SH-SY5Y (cell line): Measurements from ENCODE around the gene TNIK.

ENCODE experiments used
- GATA2 ChIP-seq: IDR thresholded peaks from 2 replicates; pipeline ENCODE4 v1.6.1; 2011; ENCODE audit warnings: mild to moderate bottlenecking, low read depth, low read length
- GATA3 ChIP-seq: IDR thresholded peaks from 2 replicates; pipeline ENCODE4 v1.6.1; 2011; ENCODE audit warnings: low read depth, mild to moderate bottlenecking, low read length, moderate library complexity

DNA sequence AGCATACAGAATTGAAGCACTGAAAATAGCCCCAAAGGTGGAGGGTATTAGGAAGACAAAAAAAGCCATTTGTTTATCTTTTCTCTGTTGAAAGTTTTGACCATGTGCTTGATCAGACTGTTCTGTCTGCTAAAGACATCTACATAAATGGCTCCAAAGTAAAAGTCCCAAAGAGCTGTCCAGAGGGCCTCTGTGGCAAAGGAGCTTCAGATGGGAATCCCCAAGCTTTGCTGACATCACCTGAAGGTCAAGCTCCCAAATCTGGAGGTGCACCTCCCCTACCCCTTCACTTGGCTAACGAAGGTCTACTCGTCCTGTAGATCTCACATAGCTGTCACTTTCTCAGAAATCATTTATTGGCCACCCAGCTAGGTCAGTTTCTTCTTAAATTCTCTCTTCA, 239.1 kb downstream of the TNIK start:
- no peak for TF ChIP-seq GATA2
- no peak for TF ChIP-seq GATA3
